ENCODE measurements around the gene ATG16L2.
"Not testable (repeated sequence)": the region's sequence is repeated elsewhere in the genome, so short reads cannot be mapped to it uniquely, and the experiment has no call there.

The ATG16L2 gene

DNA sequence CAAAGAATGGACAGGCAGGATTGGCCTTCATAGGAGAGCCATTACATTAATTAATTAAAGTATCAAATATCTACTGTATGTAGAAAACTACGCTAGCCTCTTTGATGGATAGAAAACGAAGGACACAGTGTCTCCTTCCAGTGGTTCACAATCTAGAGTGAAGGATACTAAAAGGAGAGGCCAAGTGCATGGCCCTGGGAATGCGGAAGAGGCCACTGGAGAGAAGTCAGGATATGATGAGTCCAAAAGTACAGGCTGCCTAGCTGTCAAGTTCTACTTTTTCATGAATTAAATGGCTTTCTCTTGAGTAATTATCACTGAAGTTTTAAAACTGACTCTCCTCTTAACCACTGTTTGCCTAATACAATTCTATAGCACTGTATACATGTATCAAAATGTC lies 41.9 kb downstream of the ATG16L2 start:
- H3K36me3 ChIP-seq (ENCODE audit: insufficient read depth, insufficient read length, low read length): no peaks in the 10 kb centered on the region
- TF ChIP-seq SUZ12 (IDR thresholded peaks at IDR 0.05; ENCODE audit: extremely low read depth, insufficient read depth, insufficient read length) (no peak), YY1 (IDR thresholded peaks at IDR 0.05; ENCODE audit: insufficient read depth, insufficient read length) (no peak), ZNF274 (IDR thresholded peaks at IDR 0.05; ENCODE audit: low read depth, low read length) (no peak)

DNA sequence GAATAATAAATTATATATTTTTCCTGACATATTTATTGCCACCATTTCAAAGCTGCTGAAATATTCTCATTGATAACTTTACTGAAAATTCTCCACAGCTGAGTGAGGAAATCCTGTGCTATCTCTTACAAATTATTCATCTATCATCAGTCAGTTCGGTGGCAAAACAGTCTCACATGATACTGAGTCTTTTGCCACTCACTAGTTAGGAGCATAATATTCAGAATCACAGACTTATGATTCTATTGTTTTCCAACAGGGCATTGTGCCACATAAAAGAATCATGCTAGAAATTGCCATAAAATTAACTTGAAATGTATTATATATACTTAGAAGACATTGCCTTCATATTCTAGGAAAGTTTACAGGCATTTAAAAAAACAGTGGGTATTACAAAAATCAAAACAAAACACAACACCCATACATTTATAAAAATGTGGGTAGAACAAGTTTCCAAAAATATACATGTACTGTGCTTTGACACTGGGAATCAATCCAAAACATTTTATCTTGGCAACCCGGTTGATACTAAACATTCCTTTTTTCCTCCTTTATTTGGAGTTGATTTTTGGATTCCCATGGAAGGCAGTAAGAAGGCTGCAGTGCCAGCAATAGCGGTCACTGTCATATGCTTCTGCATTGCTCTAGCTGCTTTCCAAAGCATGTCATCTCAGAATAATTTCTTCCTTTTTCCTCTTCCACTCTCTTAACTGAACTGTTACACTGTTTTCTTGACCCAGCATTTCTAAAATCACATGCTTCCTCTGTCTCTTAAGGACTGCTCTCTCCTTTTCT lies 42.5 kb downstream of the ATG16L2 start:
- no peaks in the 10 kb centered on the region for H3K27me3 ChIP-seq (ENCODE audit: insufficient read depth, insufficient read length)
- H3K4me3 ChIP-seq (ENCODE audit: insufficient read length, low read depth): no peak overlapping the region
- no peaks in the 10 kb centered on the region for H3K9me3 ChIP-seq (ENCODE audit: insufficient read depth, low read length)
- no peaks in the 10 kb centered on the region for H3K4me1 ChIP-seq (ENCODE audit: insufficient read depth, insufficient read length)
- no peak overlapping the region for H3K9ac ChIP-seq (ENCODE audit: insufficient read length, low read depth)
- no peaks in the 10 kb centered on the region for H3K36me3 ChIP-seq (ENCODE audit: insufficient read depth, insufficient read length, low read length)
- TF ChIP-seq YY1 (IDR thresholded peaks at IDR 0.05; ENCODE audit: insufficient read depth, insufficient read length): no peak
- TF ChIP-seq ZNF274 (IDR thresholded peaks at IDR 0.05; ENCODE audit: low read depth, low read length): no peak
- TF ChIP-seq SUZ12 (IDR thresholded peaks at IDR 0.05; ENCODE audit: extremely low read depth, insufficient read depth, insufficient read length): no peak
- no peak for DNase-seq (ENCODE audit: low read depth, low spot score)

More for the DNA sequence above, 41.9 kb downstream of the ATG16L2 start:
- no peaks in the 10 kb centered on the region for H3K4me1 ChIP-seq (ENCODE audit: insufficient read depth, insufficient read length)
- no peaks in the 10 kb centered on the region for H3K27me3 ChIP-seq (ENCODE audit: insufficient read depth, insufficient read length)
- H3K9me3 ChIP-seq (ENCODE audit: insufficient read depth, low read length): no peaks in the 10 kb centered on the region
- no peak for DNase-seq (ENCODE audit: low read depth, low spot score)
- H3K9ac ChIP-seq (ENCODE audit: insufficient read length, low read depth): no peak overlapping the region
- H3K4me3 ChIP-seq (ENCODE audit: insufficient read length, low read depth): no peak overlapping the region

GRCh38 chr11:72858267-72858666 lies 44.1 kb downstream of the ATG16L2 start:
- H3K36me3 ChIP-seq (ENCODE audit: insufficient read depth, insufficient read length, low read length); H3K27me3 ChIP-seq (ENCODE audit: insufficient read depth, insufficient read length); H3K9ac ChIP-seq (ENCODE audit: insufficient read length, low read depth); H3K4me1 ChIP-seq (ENCODE audit: insufficient read depth, insufficient read length); DNase-seq (ENCODE audit: low read depth, low spot score); H3K9me3 ChIP-seq (ENCODE audit: insufficient read depth, low read length); H3K4me3 ChIP-seq (ENCODE audit: insufficient read length, low read depth): not testable (repeated sequence)

DNA sequence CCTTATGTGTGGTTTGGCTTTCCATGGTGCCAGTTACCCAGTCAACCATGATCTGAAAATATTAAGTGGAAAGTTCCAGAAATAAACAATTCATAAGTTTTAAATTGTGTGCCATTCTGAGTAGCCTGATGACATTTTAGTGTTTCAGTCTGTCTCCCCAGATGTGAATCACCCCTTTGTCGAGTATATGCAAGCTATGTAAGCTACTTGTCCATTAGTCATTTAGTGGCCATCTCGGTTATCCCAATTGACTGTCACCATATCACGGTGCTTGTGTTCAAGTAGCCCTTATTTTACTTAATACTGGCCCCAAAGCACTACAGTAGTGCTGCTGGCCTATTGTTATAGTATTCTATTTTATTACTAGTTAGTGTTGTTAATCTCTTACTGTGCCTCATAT lies 44.9 kb downstream of the ATG16L2 start:
- no peaks in the 10 kb centered on the region for H3K4me1 ChIP-seq (ENCODE audit: insufficient read depth, insufficient read length)
- H3K36me3 ChIP-seq (ENCODE audit: insufficient read depth, insufficient read length, low read length): no peaks in the 10 kb centered on the region
- H3K4me3 ChIP-seq (ENCODE audit: insufficient read length, low read depth): no peak overlapping the region
- TF ChIP-seq YY1 (IDR thresholded peaks at IDR 0.05; ENCODE audit: insufficient read depth, insufficient read length) (no peak), SUZ12 (IDR thresholded peaks at IDR 0.05; ENCODE audit: extremely low read depth, insufficient read depth, insufficient read length) (no peak), ZNF274 (IDR thresholded peaks at IDR 0.05; ENCODE audit: low read depth, low read length) (no peak)
- H3K27me3 ChIP-seq (ENCODE audit: insufficient read depth, insufficient read length): no peaks in the 10 kb centered on the region
- H3K9me3 ChIP-seq (ENCODE audit: insufficient read depth, low read length): no peaks in the 10 kb centered on the region
- no peak overlapping the region for H3K9ac ChIP-seq (ENCODE audit: insufficient read length, low read depth)
- DNase-seq (ENCODE audit: low read depth, low spot score): no peak

GRCh38 chr11:72860010-72860409 lies 45.8 kb downstream of the ATG16L2 start:
- Histone ChIP-seq H3K4me1 (ENCODE audit: insufficient read depth, insufficient read length) (no peaks in the 10 kb centered on the region), H3K9ac (ENCODE audit: insufficient read length, low read depth) (no peak overlapping the region), H3K36me3 (ENCODE audit: insufficient read depth, insufficient read length, low read length) (no peaks in the 10 kb centered on the region), H3K27me3 (ENCODE audit: insufficient read depth, insufficient read length) (no peaks in the 10 kb centered on the region), H3K4me3 (ENCODE audit: insufficient read length, low read depth) (no peak overlapping the region), H3K9me3 (ENCODE audit: insufficient read depth, low read length) (no peaks in the 10 kb centered on the region)
- TF ChIP-seq SUZ12 (IDR thresholded peaks at IDR 0.05; ENCODE audit: extremely low read depth, insufficient read depth, insufficient read length) (no peak), YY1 (IDR thresholded peaks at IDR 0.05; ENCODE audit: insufficient read depth, insufficient read length) (no peak)
- DNase-seq (ENCODE audit: low read depth, low spot score): no peak

GRCh38 chr11:72860592-72860991 lies 46.4 kb downstream of the ATG16L2 start:
- TF ChIP-seq SUZ12 (IDR thresholded peaks at IDR 0.05; ENCODE audit: extremely low read depth, insufficient read depth, insufficient read length) (no peak), ZNF274 (IDR thresholded peaks at IDR 0.05; ENCODE audit: low read depth, low read length) (no peak), YY1 (IDR thresholded peaks at IDR 0.05; ENCODE audit: insufficient read depth, insufficient read length) (no peak)
- Histone ChIP-seq H3K36me3 (ENCODE audit: insufficient read depth, insufficient read length, low read length) (no peaks in the 10 kb centered on the region), H3K9ac (ENCODE audit: insufficient read length, low read depth) (no peak overlapping the region), H3K4me3 (ENCODE audit: insufficient read length, low read depth) (no peak overlapping the region), H3K4me1 (ENCODE audit: insufficient read depth, insufficient read length) (no peaks in the 10 kb centered on the region), H3K9me3 (ENCODE audit: insufficient read depth, low read length) (no peaks in the 10 kb centered on the region), H3K27me3 (ENCODE audit: insufficient read depth, insufficient read length) (no peaks in the 10 kb centered on the region)
- no peak for DNase-seq (ENCODE audit: low read depth, low spot score)

GRCh38 chr11:72863091-72863490 lies 48.9 kb downstream of the ATG16L2 start:
- H3K27me3 ChIP-seq (ENCODE audit: insufficient read depth, insufficient read length): no peaks in the 10 kb centered on the region
- TF ChIP-seq ZNF274 (IDR thresholded peaks at IDR 0.05; ENCODE audit: low read depth, low read length) (no peak), SUZ12 (IDR thresholded peaks at IDR 0.05; ENCODE audit: extremely low read depth, insufficient read depth, insufficient read length) (no peak), YY1 (IDR thresholded peaks at IDR 0.05; ENCODE audit: insufficient read depth, insufficient read length) (no peak)
- H3K4me3 ChIP-seq (ENCODE audit: insufficient read length, low read depth): no peak overlapping the region
- no peak overlapping the region for H3K9ac ChIP-seq (ENCODE audit: insufficient read length, low read depth)
- no peaks in the 10 kb centered on the region for H3K36me3 ChIP-seq (ENCODE audit: insufficient read depth, insufficient read length, low read length)
- no peak for DNase-seq (ENCODE audit: low read depth, low spot score)
- H3K9me3 ChIP-seq (ENCODE audit: insufficient read depth, low read length): no peaks in the 10 kb centered on the region
- H3K4me1 ChIP-seq (ENCODE audit: insufficient read depth, insufficient read length): no peaks in the 10 kb centered on the region
